ENCODE measurements around the gene ISY1.

ISY1 gene

DNA sequence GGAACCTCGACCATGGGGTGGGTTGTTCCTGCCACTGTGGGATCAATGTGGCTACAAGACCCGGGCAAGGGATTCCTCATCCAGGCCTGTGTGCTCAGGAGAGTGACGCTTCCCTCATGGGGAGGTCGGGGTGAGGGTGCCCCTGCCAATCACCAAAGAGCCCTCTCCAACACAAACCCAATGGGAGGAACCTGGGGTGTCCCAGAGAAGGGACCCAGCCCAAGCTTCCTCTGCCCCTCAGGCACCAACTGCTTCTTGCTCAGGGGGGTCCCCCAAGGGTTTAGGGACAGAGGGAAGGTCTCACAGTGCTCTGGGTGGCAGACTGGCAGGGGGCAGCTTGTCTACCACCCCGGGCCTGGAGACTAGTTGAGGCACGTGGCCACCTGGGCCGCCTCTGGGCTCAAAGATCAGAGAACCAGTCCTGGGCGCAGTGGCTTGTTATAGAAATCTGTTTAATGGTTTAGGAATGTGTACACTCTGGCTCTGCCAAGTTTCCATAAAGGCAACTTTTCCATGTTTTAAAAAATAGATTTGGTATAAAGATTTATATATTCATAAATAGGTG, 73.6 kb downstream of the ISY1 start:
- no peak for DNase-seq (ENCODE audit: low spot score)

DNA sequence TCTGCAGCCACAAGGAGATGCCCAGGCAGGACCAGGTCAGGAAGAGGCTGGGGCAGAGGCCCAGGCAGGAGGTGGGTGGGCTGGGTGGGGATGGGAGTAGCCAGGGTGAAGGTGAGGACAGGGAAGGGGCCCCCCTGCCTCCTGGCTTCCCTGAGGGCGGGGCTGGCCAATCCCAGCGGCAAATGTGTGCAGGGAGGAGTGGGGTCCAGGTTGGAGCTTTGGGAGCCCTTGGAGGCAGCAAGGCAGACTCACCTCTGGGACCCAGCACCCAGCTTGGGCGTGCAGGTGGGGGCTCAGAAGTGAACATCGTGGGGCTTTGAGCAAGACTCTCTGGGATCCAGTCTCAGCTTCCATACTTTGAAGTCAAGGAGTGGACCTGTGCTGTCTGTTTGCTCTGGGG, 75.0 kb downstream of the ISY1 start:
- DNase-seq (ENCODE audit: low spot score) = no peak

- no peak for DNase-seq (ENCODE audit: low spot score)
These were observed 75.6 kb downstream of the ISY1 start for GRCh38 chr3:129085165-129085715.

DNA sequence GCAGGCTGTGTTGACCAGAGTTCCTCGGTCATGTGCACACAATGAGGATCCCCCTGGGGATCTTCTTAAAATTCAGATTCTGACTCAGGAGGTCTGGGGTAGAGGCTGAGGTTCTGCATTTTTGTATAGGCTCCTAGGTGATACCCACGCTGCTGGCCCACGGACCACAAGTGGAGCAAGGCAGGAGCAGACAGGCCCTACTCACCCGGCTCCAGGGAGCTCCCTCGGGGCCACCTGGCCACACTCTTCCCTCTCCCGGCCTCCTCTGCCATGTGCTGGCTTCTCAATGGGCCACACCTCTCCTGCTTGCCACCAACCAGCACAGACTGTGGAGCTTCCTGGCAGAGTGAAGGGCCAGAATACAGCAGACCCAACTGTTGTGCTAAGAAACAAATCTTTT, 76.4 kb downstream of the ISY1 start:
- no peak for DNase-seq (ENCODE audit: low spot score)

DNA sequence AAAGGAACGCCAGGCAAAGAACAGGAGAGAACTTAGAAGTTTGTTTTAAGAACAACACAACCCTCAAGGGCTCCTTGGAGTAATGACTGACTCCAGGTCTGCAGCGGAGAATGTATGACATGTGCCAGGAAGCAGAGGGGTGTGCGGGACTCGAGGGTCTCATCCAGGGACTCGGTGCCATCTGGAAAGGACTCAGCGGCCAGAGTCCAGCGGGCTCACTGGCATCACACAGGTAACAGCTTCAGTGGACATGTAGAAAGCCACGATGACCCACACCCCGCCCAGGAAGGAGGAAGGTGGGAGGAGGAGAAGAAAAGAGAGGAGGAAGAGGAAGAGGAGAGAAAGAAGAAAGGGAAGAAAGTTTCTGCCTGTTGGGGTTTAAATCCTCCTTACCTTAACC, 78.8 kb downstream of the ISY1 start:
- DNase-seq (ENCODE audit: low spot score) = no peak

GRCh38 chr3:129081503-129081902, 79.4 kb downstream of the ISY1 start:
- DNase-seq (ENCODE audit: low spot score) = no peak

- no peak for DNase-seq (ENCODE audit: low spot score)
These were observed 82.4 kb downstream of the ISY1 start for GRCh38 chr3:129078510-129078909.

Data from hematopoietic multipotent progenitor cell treated with erythropoietin and hydrocortisone succinate and interleukin-3 and kit ligand, for 15 days (in vitro differentiated cells).